ENCODE results near the gene CHTOP.

The CHTOP gene

GRCh38 chr1:153617663-153618062, 16.2 kb upstream of the CHTOP start:
- H3K27ac Mint-ChIP-seq, result peak overlapping the region in 2 of 3 experiments; percentile 66 to 74
- no peak overlapping the region for H3K4me3 Mint-ChIP-seq
- no peaks in the 10 kb centered on the region for H3K9me3 Mint-ChIP-seq
- H3K27me3 Mint-ChIP-seq (ENCODE audit: low read depth), result no peaks in the 10 kb centered on the region
- peaks cover 27% of the 10 kb centered on the region for H3K36me3 Mint-ChIP-seq (ENCODE audit: low read depth)
- peaks cover 27% of the 10 kb centered on the region for H3K4me1 Mint-ChIP-seq
- TF ChIP-seq CTCF (IDR thresholded peaks at IDR 0.05; ENCODE audit: unreplicated experiment in 3 of 3), result peak; percentile 28 to 48 (median 35)

GRCh38 chr1:153619171-153619570, 14.7 kb upstream of the CHTOP start:
- H3K36me3 Mint-ChIP-seq (ENCODE audit: low read depth), result peaks cover 37% of the 10 kb centered on the region
- no peaks in the 10 kb centered on the region for H3K9me3 Mint-ChIP-seq
- no peak for TF ChIP-seq CTCF (IDR thresholded peaks at IDR 0.05; ENCODE audit: unreplicated experiment in 3 of 3)
- no peak overlapping the region for H3K4me3 Mint-ChIP-seq
- H3K27me3 Mint-ChIP-seq (ENCODE audit: low read depth), result no peaks in the 10 kb centered on the region
- H3K27ac Mint-ChIP-seq, result no peak overlapping the region
- H3K4me1 Mint-ChIP-seq, result peaks cover 26% of the 10 kb centered on the region

- H3K36me3 Mint-ChIP-seq (ENCODE audit: low read depth), result peaks cover 45% of the 10 kb centered on the region
- H3K27ac Mint-ChIP-seq, result peak overlapping the region in 2 of 3 experiments; percentile 26 to 74
- H3K4me3 Mint-ChIP-seq, result peak overlapping the region in 1 of 3 experiments; percentile 25
- no peaks in the 10 kb centered on the region for H3K27me3 Mint-ChIP-seq (ENCODE audit: low read depth)
- TF ChIP-seq CTCF (IDR thresholded peaks at IDR 0.05; ENCODE audit: unreplicated experiment in 3 of 3), result no peak
- H3K4me1 Mint-ChIP-seq, result peaks cover 37% of the 10 kb centered on the region
- H3K9me3 Mint-ChIP-seq, result no peaks in the 10 kb centered on the region
Observed at GRCh38 chr1:153623101-153623500, 10.8 kb upstream of the CHTOP start.

GRCh38 chr1:153624965-153625611, 8.8 kb upstream of the CHTOP start:
- peaks cover 31% of the 10 kb centered on the region for H3K36me3 Mint-ChIP-seq (ENCODE audit: low read depth)
- H3K27me3 Mint-ChIP-seq (ENCODE audit: low read depth), result no peaks in the 10 kb centered on the region
- no peaks in the 10 kb centered on the region for H3K9me3 Mint-ChIP-seq
- TF ChIP-seq CTCF (IDR thresholded peaks at IDR 0.05; ENCODE audit: unreplicated experiment in 3 of 3), result no peak
- H3K4me1 Mint-ChIP-seq, result peaks cover 51% of the 10 kb centered on the region
- H3K4me3 Mint-ChIP-seq, result peak overlapping the region; percentile 39 to 94 (median 80)
- H3K27ac Mint-ChIP-seq, result peak overlapping the region; percentile 85 to 99 (median 94)

- Mint-ChIP-seq H3K27ac (peak overlapping the region; percentile 96 to 99 (median 98)), H3K9me3 (no peaks in the 10 kb centered on the region), H3K27me3 (ENCODE audit: low read depth) (no peaks in the 10 kb centered on the region), H3K4me3 (peak overlapping the region; percentile 91 to 96 (median 94)), H3K36me3 (ENCODE audit: low read depth) (peaks cover 24% of the 10 kb centered on the region), H3K4me1 (peaks cover 61% of the 10 kb centered on the region)
- TF ChIP-seq CTCF (IDR thresholded peaks at IDR 0.05; ENCODE audit: unreplicated experiment in 3 of 3), result no peak
Observed at GRCh38 chr1:153626477-153626903, 7.4 kb upstream of the CHTOP start.

Measured in nephron (organoid).